ENCODE results near the gene PTRHD1.

GRCh38 chr2:24820175-24820513, 27.0 kb upstream of the PTRHD1 start:
- no peak for TF ChIP-seq ARNT (IDR thresholded peaks at IDR 0.05)
- TF ChIP-seq TARDBP (IDR thresholded peaks at IDR 0.05): no peak
- no peak for TF ChIP-seq ZNF384 (IDR thresholded peaks at IDR 0.05)
- TF ChIP-seq SUZ12 (IDR thresholded peaks at IDR 0.05): no peak
- no peak for TF ChIP-seq HDGF (IDR thresholded peaks at IDR 0.05; ENCODE audit: borderline replicate concordance)
- no peak for TF ChIP-seq NFRKB (IDR thresholded peaks at IDR 0.05)
